ENCODE measurements around the gene CASP10. TPM values are rescaled to one million over a fixed set of nuclear protein-coding genes. Genes with fewer than 3 reads are reported as not detected.
"Not testable (repeated sequence)": the region's sequence is repeated elsewhere in the genome, so short reads cannot be mapped to it uniquely, and the experiment has no call there.

The CASP10 gene
- total and polyA plus RNA-seq, 2 donors (not counting 1 experiment from before 2014, with no cell fraction given), result 16.0 to 34.3 TPM

DNA sequence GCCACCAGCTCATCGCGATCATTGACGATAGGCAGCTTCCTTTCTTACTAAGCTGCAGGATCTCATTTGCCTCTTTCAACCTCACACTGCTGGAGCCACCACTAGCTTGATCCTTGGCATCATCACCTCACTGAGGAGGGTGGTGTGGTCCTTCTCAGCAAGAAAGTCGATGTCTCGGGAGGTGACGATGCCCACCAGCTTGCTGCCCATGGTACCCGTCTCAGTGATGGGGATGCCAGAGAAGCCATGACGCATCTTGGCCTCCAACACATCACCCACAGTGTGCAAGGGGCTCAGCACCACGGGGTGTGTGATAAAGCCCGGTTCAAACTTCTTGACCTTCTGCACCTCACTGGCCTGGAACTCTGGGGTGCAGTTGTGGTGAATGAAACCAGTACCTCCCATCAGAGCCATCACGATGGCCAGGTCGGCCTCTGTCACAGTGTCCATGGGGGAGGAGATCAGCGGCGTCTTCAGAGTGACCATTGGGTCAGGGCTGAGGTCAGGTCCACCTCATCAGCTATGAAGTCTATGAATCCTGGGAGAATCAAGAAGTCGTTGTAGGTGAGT, 44.5 kb upstream of the CASP10 start:
- Histone ChIP-seq H2AFZ (ENCODE audit: insufficient read depth, low read depth, low read length, poor library complexity, severe bottlenecking) (no peak overlapping the region), H3K79me2 (ENCODE audit: control insufficient read depth, insufficient read depth, low read length) (peaks cover 28% of the 10 kb centered on the region), H3K27ac (ENCODE audit: low read length in 2 of 2) (no peak overlapping the region), H3K9ac (ENCODE audit: low read length) (no peak overlapping the region), H3K4me2 (replicated peaks; ENCODE audit: low read depth, low read length, poor library complexity, severe bottlenecking) (no peak overlapping the region), H3K4me1 (ENCODE audit: control insufficient read depth in 2 of 2, insufficient read depth in 2 of 2, low read length in 2 of 2) (no peaks in the 10 kb centered on the region), H3K9me3 (ENCODE audit: control extremely low read depth in 1 of 3, control insufficient read depth in 2 of 3, insufficient read depth in 1 of 3, low read length in 2 of 3) (no peaks in the 10 kb centered on the region), H3K4me3 (ENCODE audit: control extremely low read depth in 1 of 5, extremely low read depth in 1 of 5, insufficient read depth in 1 of 5, low read depth in 2 of 5, low read length in 4 of 5) (no peak overlapping the region), H4K20me1 (ENCODE audit: control insufficient read depth, insufficient read depth, low read length, poor library complexity, severe bottlenecking) (no peaks in the 10 kb centered on the region), H3K27me3 (replicated peaks in 1 of 4; ENCODE audit: control extremely low read depth in 1 of 4, control insufficient read depth in 3 of 4, insufficient read depth in 4 of 4, low read length in 3 of 4) (no peaks in the 10 kb centered on the region), H3K36me3 (replicated peaks in 1 of 2; ENCODE audit: control extremely low read depth in 1 of 2, control insufficient read depth in 1 of 2, extremely low read depth in 1 of 2, insufficient read depth in 2 of 2, low read length in 1 of 2) (peaks cover 19 to 68% of the 10 kb centered on the region in 2 experiments)
- Mint-ChIP-seq H3K27me3 (no peaks in the 10 kb centered on the region), H3K4me3 (no peak overlapping the region), H3K27ac (peak overlapping the region; percentile 56), H3K4me1 (peaks cover 19% of the 10 kb centered on the region), H3K9me3 (ENCODE audit: insufficient read depth) (no peaks in the 10 kb centered on the region)
- CTCF ChIA-PET, result interaction anchor here (0.8 to 1.2 kb wide), 2 partner anchors 20 to 22 kb away, joined by 3 read pairs; no protein-coding TSS in a partner anchor
- POLR2A ChIA-PET, result no interaction called here
- WGBS (ENCODE audit: insufficient coverage), result 89% methylated on average over 7 of the region's 15 CpGs
- intact Hi-C loops (cut with micrococcal nuclease), result no loop called here
- DNase-seq (no peak), ATAC-seq (ENCODE audit: low read depth) (no peak)
- no peak for TF ChIP-seq EZH2 (IDR thresholded peaks at IDR 0.05; ENCODE audit: borderline replicate concordance, insufficient read depth, low read depth, low read length, poor library complexity, severe bottlenecking)
- TF ChIP-seq, protein P1, sequence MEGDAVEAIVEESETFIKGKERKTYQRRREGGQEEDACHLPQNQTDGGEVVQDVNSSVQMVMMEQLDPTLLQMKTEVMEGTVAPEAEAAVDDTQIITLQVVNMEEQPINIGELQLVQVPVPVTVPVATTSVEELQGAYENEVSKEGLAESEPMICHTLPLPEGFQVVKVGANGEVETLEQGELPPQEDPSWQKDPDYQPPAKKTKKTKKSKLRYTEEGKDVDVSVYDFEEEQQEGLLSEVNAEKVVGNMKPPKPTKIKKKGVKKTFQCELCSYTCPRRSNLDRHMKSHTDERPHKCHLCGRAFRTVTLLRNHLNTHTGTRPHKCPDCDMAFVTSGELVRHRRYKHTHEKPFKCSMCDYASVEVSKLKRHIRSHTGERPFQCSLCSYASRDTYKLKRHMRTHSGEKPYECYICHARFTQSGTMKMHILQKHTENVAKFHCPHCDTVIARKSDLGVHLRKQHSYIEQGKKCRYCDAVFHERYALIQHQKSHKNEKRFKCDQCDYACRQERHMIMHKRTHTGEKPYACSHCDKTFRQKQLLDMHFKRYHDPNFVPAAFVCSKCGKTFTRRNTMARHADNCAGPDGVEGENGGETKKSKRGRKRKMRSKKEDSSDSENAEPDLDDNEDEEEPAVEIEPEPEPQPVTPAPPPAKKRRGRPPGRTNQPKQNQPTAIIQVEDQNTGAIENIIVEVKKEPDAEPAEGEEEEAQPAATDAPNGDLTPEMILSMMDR (IDR thresholded peaks at IDR 0.05), result no peak

DNA sequence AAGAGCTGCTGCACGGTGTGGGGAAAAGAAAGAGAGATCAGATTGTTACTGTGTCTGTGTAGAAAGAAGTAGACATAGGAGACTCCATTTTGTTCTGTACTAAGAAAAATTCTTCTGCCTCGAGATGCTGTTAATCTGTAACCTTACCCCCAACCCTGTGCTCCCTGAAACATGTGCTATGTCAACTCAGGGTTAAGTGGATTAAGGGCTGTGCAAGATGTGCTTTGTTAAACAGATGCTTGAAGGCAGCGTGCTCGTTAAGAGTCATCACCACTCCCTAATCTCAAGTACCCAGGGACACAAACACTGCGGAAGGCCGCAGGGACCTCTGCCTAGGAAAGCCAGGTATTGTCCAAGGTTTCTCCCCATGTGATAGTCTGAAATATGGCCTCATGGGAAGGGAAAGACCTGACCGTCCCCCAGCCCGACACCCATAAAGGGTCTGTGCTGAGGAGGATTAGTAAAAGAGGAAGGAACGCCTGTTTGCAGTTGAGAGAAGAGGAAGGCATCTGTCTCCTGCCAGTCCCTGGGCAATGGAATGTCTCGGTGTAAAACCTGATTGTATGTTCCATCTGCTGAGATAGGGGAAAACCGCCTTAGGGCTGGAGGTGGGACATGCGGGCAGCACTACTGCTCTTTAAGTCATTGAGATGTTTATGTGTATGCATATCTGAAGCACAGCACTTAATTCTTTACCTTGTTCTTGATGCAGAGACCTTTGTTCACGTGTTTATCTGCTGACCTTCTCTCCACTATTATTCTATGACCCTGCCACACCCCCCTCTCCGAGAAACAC, 43.8 kb upstream of the CASP10 start:
- intact Hi-C loops (cut with micrococcal nuclease); H3K27me3 ChIP-seq (replicated peaks in 1 of 4; ENCODE audit: control extremely low read depth in 1 of 4, control insufficient read depth in 3 of 4, insufficient read depth in 4 of 4, low read length in 3 of 4); H3K9me3 ChIP-seq (ENCODE audit: control extremely low read depth in 1 of 3, control insufficient read depth in 2 of 3, insufficient read depth in 1 of 3, low read length in 2 of 3); H3K9me3 Mint-ChIP-seq (ENCODE audit: insufficient read depth); H3K4me2 ChIP-seq (replicated peaks; ENCODE audit: low read depth, low read length, poor library complexity, severe bottlenecking); CTCF ChIA-PET; POLR2A ChIA-PET; H2AFZ ChIP-seq (ENCODE audit: insufficient read depth, low read depth, low read length, poor library complexity, severe bottlenecking); H4K20me1 ChIP-seq (ENCODE audit: control insufficient read depth, insufficient read depth, low read length, poor library complexity, severe bottlenecking); H3K27me3 Mint-ChIP-seq; DNase-seq; H3K9ac ChIP-seq (ENCODE audit: low read length); H3K27ac ChIP-seq (ENCODE audit: low read length in 2 of 2); H3K4me3 ChIP-seq (ENCODE audit: control extremely low read depth in 1 of 5, extremely low read depth in 1 of 5, insufficient read depth in 1 of 5, low read depth in 2 of 5, low read length in 4 of 5); H3K4me1 ChIP-seq (ENCODE audit: control insufficient read depth in 2 of 2, insufficient read depth in 2 of 2, low read length in 2 of 2); ATAC-seq (ENCODE audit: low read depth); H3K4me3 Mint-ChIP-seq: not testable (repeated sequence)
- H3K36me3 ChIP-seq (replicated peaks in 1 of 2; ENCODE audit: control extremely low read depth in 1 of 2, control insufficient read depth in 1 of 2, extremely low read depth in 1 of 2, insufficient read depth in 2 of 2, low read length in 1 of 2), result peaks cover 19 to 65% of the 10 kb centered on the region in 2 experiments
- Mint-ChIP-seq H3K27ac (peak overlapping the region; percentile 56), H3K4me1 (peaks cover 19% of the 10 kb centered on the region)
- WGBS (ENCODE audit: insufficient coverage), result 61% methylated on average over 4 of the region's 14 CpGs
- H3K79me2 ChIP-seq (ENCODE audit: control insufficient read depth, insufficient read depth, low read length), result peaks cover 24% of the 10 kb centered on the region
